Suprapubic skin (tissue), 4 donors: ENCODE results near the gene RXFP2. TPM values are rescaled to one million over a fixed set of nuclear protein-coding genes. Genes with fewer than 3 reads are reported as not detected.
A peak's percentile ranks its signal among the peaks of the same experiment; 100 is the strongest.

Experiments used
- DNase-seq, 2 donors: peaks; one replicate each; pipeline ENCODE4 v3.0.0-alpha.2; 2019; ENCODE audit warnings: low spot score in 2 of 2
- H3K27ac ChIP-seq: fragments of 200-600 bp; sonication (generic); one replicate; pipeline ENCODE4 v1.5.1; 2019
- H3K27me3 ChIP-seq: fragments of 200-600 bp; sonication (generic); one replicate; pipeline ENCODE4 v1.5.1; 2019
- H3K36me3 ChIP-seq: fragments of 200-600 bp; sonication (generic); one replicate; pipeline ENCODE4 v1.5.1; 2019
- H3K4me1 ChIP-seq: fragments of 200-600 bp; sonication (generic); one replicate; pipeline ENCODE4 v1.5.1; 2019
- H3K4me3 ChIP-seq: fragments of 200-600 bp; sonication (generic); one replicate; pipeline ENCODE4 v1.5.1; 2019; ENCODE audit warnings: mild to moderate bottlenecking
- H3K9me3 ChIP-seq: fragments of 200-600 bp; sonication (generic); one replicate; pipeline ENCODE4 v1.5.1; 2019
- CTCF ChIP-seq, 2 donors: fragments of 200-600 bp in 1 of 2; fragments of 450-650 bp in 1 of 2; sonication (generic) in 1 of 2; IDR thresholded peaks; one replicate each; pipeline ENCODE4 v1.5.1; 2016 to 2019; ENCODE audit warnings: antibody characterized with exemption in 2 of 2, mild to moderate bottlenecking in 1 of 2, moderate library complexity in 1 of 2
- EP300 ChIP-seq: sonication (generic); formaldehyde crosslinking; IDR thresholded peaks from one replicate; pipeline ENCODE4 v1.6.1; 2017; ENCODE audit warnings: antibody characterized with exemption
- POLR2A ChIP-seq, 2 donors: fragments of 450-650 bp; IDR thresholded peaks; one replicate each; pipeline ENCODE4 v1.6.1; 2017; ENCODE audit warnings: antibody characterized with exemption in 2 of 2, mild to moderate bottlenecking in 2 of 2, moderate library complexity in 2 of 2
- POLR2AphosphoS5 ChIP-seq, 3 donors: sonication (generic); formaldehyde crosslinking; IDR thresholded peaks; one replicate each; pipeline ENCODE4 v1.6.1; 2017; ENCODE audit warnings: antibody characterized with exemption in 3 of 3
- WGBS: methylation state at CpG from one replicate; pipeline ENCODE4 v1.1.5; 2018; 5-methylcytosine and 5-hydroxymethylcytosine counted together
- total RNA-seq, 4 donors: library from RNA; depleted of rRNA; stranded (reverse); fragments of >200 nt; gene quantifications; one replicate each; pipeline ENCODE4 v1.1.0, GENCODE V29; 2016

The RXFP2 gene
- total RNA-seq, 4 donors from 2014 or later = 0.25 TPM; not detected in 3

- no peak overlapping the region for H3K4me3 ChIP-seq
- H3K27ac ChIP-seq = no peak overlapping the region
- H3K4me1 ChIP-seq = peaks cover 8% of the 10 kb centered on the region
- H3K9me3 ChIP-seq = no peaks in the 10 kb centered on the region
- WGBS = 77% methylated on average over 2 of the region's 2 CpGs
- no peaks in the 10 kb centered on the region for H3K36me3 ChIP-seq
- no peaks in the 10 kb centered on the region for H3K27me3 ChIP-seq
- no peak for DNase-seq
- no peak for TF ChIP-seq POLR2A (IDR thresholded peaks at IDR 0.05)
- TF ChIP-seq POLR2AphosphoS5 (IDR thresholded peaks at IDR 0.05) = no peak
- TF ChIP-seq EP300 = no peak
- TF ChIP-seq CTCF (IDR thresholded peaks at IDR 0.05) = no peak
Measured at GRCh38 chr13:31790992-31791391, 51.7 kb downstream of the RXFP2 start.

GRCh38 chr13:31793246-31793645, 53.9 kb downstream of the RXFP2 start:
- H3K9me3 ChIP-seq = no peaks in the 10 kb centered on the region

GRCh38 chr13:31794452-31794851, 55.1 kb downstream of the RXFP2 start:
- Histone ChIP-seq H3K36me3 (no peaks in the 10 kb centered on the region), H3K4me1 (peaks cover 8% of the 10 kb centered on the region), H3K4me3 (no peak overlapping the region), H3K27me3 (no peaks in the 10 kb centered on the region), H3K9me3 (no peaks in the 10 kb centered on the region), H3K27ac (peak overlapping the region; percentile 81)
- DNase-seq = peak in 1 of 2 donors; percentile 82
- TF ChIP-seq POLR2AphosphoS5 (IDR thresholded peaks at IDR 0.05) (peak in 1 of 3 donors; percentile 18), POLR2A (IDR thresholded peaks at IDR 0.05) (no peak)
- 90% methylated on average over 3 of the region's 3 CpGs for WGBS

More at GRCh38 chr13:31793246-31793645, 53.9 kb downstream of the RXFP2 start:
- Histone ChIP-seq H3K27me3 (no peaks in the 10 kb centered on the region), H3K27ac (peak overlapping the region; percentile 81), H3K4me3 (no peak overlapping the region), H3K4me1 (peaks cover 8% of the 10 kb centered on the region), H3K36me3 (no peaks in the 10 kb centered on the region)
- DNase-seq = no peak
- TF ChIP-seq CTCF (IDR thresholded peaks at IDR 0.05) (no peak), POLR2AphosphoS5 (IDR thresholded peaks at IDR 0.05) (no peak), POLR2A (IDR thresholded peaks at IDR 0.05) (no peak), EP300 (no peak)

GRCh38 chr13:31797154-31797775, 57.9 kb downstream of the RXFP2 start:
- H3K27ac ChIP-seq = no peak overlapping the region
- H3K27me3 ChIP-seq = no peaks in the 10 kb centered on the region
- no peaks in the 10 kb centered on the region for H3K36me3 ChIP-seq
- no peaks in the 10 kb centered on the region for H3K9me3 ChIP-seq
- DNase-seq = no peak
- TF ChIP-seq EP300 (no peak), POLR2A (IDR thresholded peaks at IDR 0.05) (no peak), CTCF (IDR thresholded peaks at IDR 0.05) (no peak), POLR2AphosphoS5 (IDR thresholded peaks at IDR 0.05) (no peak)
- no peak overlapping the region for H3K4me3 ChIP-seq
- 35% methylated on average over 7 of the region's 7 CpGs for WGBS
- peaks cover 8% of the 10 kb centered on the region for H3K4me1 ChIP-seq

GRCh38 chr13:31798189-31798588, 58.9 kb downstream of the RXFP2 start:
- Histone ChIP-seq H3K9me3 (no peaks in the 10 kb centered on the region), H3K4me1 (peaks cover 8% of the 10 kb centered on the region), H3K27me3 (no peaks in the 10 kb centered on the region), H3K36me3 (no peaks in the 10 kb centered on the region), H3K4me3 (no peak overlapping the region), H3K27ac (no peak overlapping the region)
- DNase-seq = no peak
- WGBS = 71% methylated on average over 4 of the region's 4 CpGs
- TF ChIP-seq POLR2A (IDR thresholded peaks at IDR 0.05) (no peak), CTCF (IDR thresholded peaks at IDR 0.05) (no peak)

- TF ChIP-seq POLR2A (IDR thresholded peaks at IDR 0.05) (no peak), POLR2AphosphoS5 (IDR thresholded peaks at IDR 0.05) (no peak), CTCF (IDR thresholded peaks at IDR 0.05) (no peak), EP300 (no peak)
- 90% methylated on average over 6 of the region's 6 CpGs for WGBS
- no peak for DNase-seq
- Histone ChIP-seq H3K36me3 (no peaks in the 10 kb centered on the region), H3K27me3 (no peaks in the 10 kb centered on the region), H3K4me3 (no peak overlapping the region), H3K4me1 (no peaks in the 10 kb centered on the region), H3K27ac (no peak overlapping the region), H3K9me3 (no peaks in the 10 kb centered on the region)
Measured at GRCh38 chr13:31801088-31801487, 61.8 kb downstream of the RXFP2 start.
